ENCODE results near the gene NME1.
"Not testable (repeated sequence)": the region's sequence is repeated elsewhere in the genome, so short reads cannot be mapped to it uniquely, and the experiment has no call there.

NME1 gene

GRCh38 chr17:51121620-51122472 lies 31.5 kb upstream of the NME1 start:
- H3K4me2 ChIP-seq (ENCODE audit: low read length), result peak overlapping the region; percentile 97
- H2AFZ ChIP-seq, result peak overlapping the region; percentile 82
- peak overlapping the region; percentile 86 for H3K4me3 ChIP-seq (ENCODE audit: low read depth, low read length)
- H3K79me2 ChIP-seq, result peaks cover 7% of the 10 kb centered on the region
- TF ChIP-seq CTCF (IDR thresholded peaks at IDR 0.05), result no peak
- no peaks in the 10 kb centered on the region for H3K27me3 ChIP-seq (ENCODE audit: control insufficient read depth, insufficient read depth, low read length)
- H3K36me3 ChIP-seq (ENCODE audit: control insufficient read depth, insufficient read depth, low read length), result no peaks in the 10 kb centered on the region
- H3K4me1 ChIP-seq, result peaks cover 22% of the 10 kb centered on the region
- H3K27ac ChIP-seq, result peak overlapping the region; percentile 98
- H3K9ac ChIP-seq, result peak overlapping the region; percentile 63
- no peaks in the 10 kb centered on the region for H3K9me3 ChIP-seq (ENCODE audit: control insufficient read depth, low read length)

GRCh38 chr17:51122473-51123115 lies 30.8 kb upstream of the NME1 start:
- not testable (repeated sequence) for H3K79me2 ChIP-seq; H3K9ac ChIP-seq; H3K9me3 ChIP-seq (ENCODE audit: control insufficient read depth, low read length); H3K36me3 ChIP-seq (ENCODE audit: control insufficient read depth, insufficient read depth, low read length); H3K27me3 ChIP-seq (ENCODE audit: control insufficient read depth, insufficient read depth, low read length); H3K4me2 ChIP-seq (ENCODE audit: low read length)
- H3K4me1 ChIP-seq, result peaks cover 17% of the 10 kb centered on the region
- peak overlapping the region; percentile 82 for H2AFZ ChIP-seq
- peak overlapping the region; percentile 86 for H3K4me3 ChIP-seq (ENCODE audit: low read depth, low read length)
- H3K27ac ChIP-seq, result peak overlapping the region; percentile 98

- H3K9ac ChIP-seq, result no peak overlapping the region
- no peak overlapping the region for H2AFZ ChIP-seq
- no peak overlapping the region for H3K27ac ChIP-seq
These were observed 28.5 kb upstream of the NME1 start for GRCh38 chr17:51124640-51125503.

GRCh38 chr17:51128076-51128475 lies 25.3 kb upstream of the NME1 start:
- no peaks in the 10 kb centered on the region for H3K36me3 ChIP-seq (ENCODE audit: control insufficient read depth, insufficient read depth, low read length)
- H3K79me2 ChIP-seq, result no peaks in the 10 kb centered on the region
- no peak overlapping the region for H3K27ac ChIP-seq
- no peak overlapping the region for H3K4me3 ChIP-seq (ENCODE audit: low read depth, low read length)
- no peak overlapping the region for H3K9ac ChIP-seq
- no peak overlapping the region for H3K4me2 ChIP-seq (ENCODE audit: low read length)
- H3K27me3 ChIP-seq (ENCODE audit: control insufficient read depth, insufficient read depth, low read length), result no peaks in the 10 kb centered on the region
- H3K4me1 ChIP-seq, result no peaks in the 10 kb centered on the region
- H3K9me3 ChIP-seq (ENCODE audit: control insufficient read depth, low read length), result no peaks in the 10 kb centered on the region
- H2AFZ ChIP-seq, result no peak overlapping the region
- no peak for TF ChIP-seq CTCF (IDR thresholded peaks at IDR 0.05)

More at GRCh38 chr17:51124640-51125503, 28.5 kb upstream of the NME1 start:
- no peaks in the 10 kb centered on the region for H3K9me3 ChIP-seq (ENCODE audit: control insufficient read depth, low read length)
- TF ChIP-seq CTCF (IDR thresholded peaks at IDR 0.05), result no peak
- no peaks in the 10 kb centered on the region for H3K79me2 ChIP-seq
- H3K36me3 ChIP-seq (ENCODE audit: control insufficient read depth, insufficient read depth, low read length), result no peaks in the 10 kb centered on the region
- no peak overlapping the region for H3K4me3 ChIP-seq (ENCODE audit: low read depth, low read length)
- no peak overlapping the region for H3K4me2 ChIP-seq (ENCODE audit: low read length)
- H3K4me1 ChIP-seq, result peaks cover 9% of the 10 kb centered on the region
- H3K27me3 ChIP-seq (ENCODE audit: control insufficient read depth, insufficient read depth, low read length), result no peaks in the 10 kb centered on the region

- no peaks in the 10 kb centered on the region for H3K27me3 ChIP-seq (ENCODE audit: control insufficient read depth, insufficient read depth, low read length)
These were observed 20.4 kb upstream of the NME1 start for GRCh38 chr17:51132964-51133319.

More at GRCh38 chr17:51132964-51133319, 20.4 kb upstream of the NME1 start:
- H3K79me2 ChIP-seq, result no peaks in the 10 kb centered on the region
- no peak overlapping the region for H3K4me2 ChIP-seq (ENCODE audit: low read length)
- no peak overlapping the region for H3K9ac ChIP-seq
- H3K4me3 ChIP-seq (ENCODE audit: low read depth, low read length), result no peak overlapping the region
- TF ChIP-seq CTCF (IDR thresholded peaks at IDR 0.05), result no peak
- H3K36me3 ChIP-seq (ENCODE audit: control insufficient read depth, insufficient read depth, low read length), result no peaks in the 10 kb centered on the region
- H3K27ac ChIP-seq, result no peak overlapping the region
- H3K9me3 ChIP-seq (ENCODE audit: control insufficient read depth, low read length), result no peaks in the 10 kb centered on the region
- no peaks in the 10 kb centered on the region for H3K4me1 ChIP-seq
- no peak overlapping the region for H2AFZ ChIP-seq

Data from parathyroid adenoma (tissue), 2 donors.